GM12864 (cell line): ENCODE results near the gene TRABD2B.

Source experiments
- DNase-seq: peaks from one replicate; pipeline ENCODE4 v3.0.0-alpha.2; 2011; ENCODE audit warnings: low read depth
- H3K4me3 ChIP-seq: 2 replicates; pipeline ENCODE4 v1.5.1; 2011; ENCODE audit warnings: mild to moderate bottlenecking, low read depth, low read length, control low read depth
- TF ChIP-seq, protein P1 (sequence below): IDR thresholded peaks from 2 replicates; pipeline ENCODE4 v1.5.1; 2011; ENCODE audit warnings: low read depth, mild to moderate bottlenecking, moderate library complexity, low read length, control low read depth, inconsistent platforms; ENCODE audit errors: missing control alignments

TRABD2B gene

GRCh38 chr1:47842228-47842919, 154.8 kb downstream of the TRABD2B start:
- TF ChIP-seq, protein P1, sequence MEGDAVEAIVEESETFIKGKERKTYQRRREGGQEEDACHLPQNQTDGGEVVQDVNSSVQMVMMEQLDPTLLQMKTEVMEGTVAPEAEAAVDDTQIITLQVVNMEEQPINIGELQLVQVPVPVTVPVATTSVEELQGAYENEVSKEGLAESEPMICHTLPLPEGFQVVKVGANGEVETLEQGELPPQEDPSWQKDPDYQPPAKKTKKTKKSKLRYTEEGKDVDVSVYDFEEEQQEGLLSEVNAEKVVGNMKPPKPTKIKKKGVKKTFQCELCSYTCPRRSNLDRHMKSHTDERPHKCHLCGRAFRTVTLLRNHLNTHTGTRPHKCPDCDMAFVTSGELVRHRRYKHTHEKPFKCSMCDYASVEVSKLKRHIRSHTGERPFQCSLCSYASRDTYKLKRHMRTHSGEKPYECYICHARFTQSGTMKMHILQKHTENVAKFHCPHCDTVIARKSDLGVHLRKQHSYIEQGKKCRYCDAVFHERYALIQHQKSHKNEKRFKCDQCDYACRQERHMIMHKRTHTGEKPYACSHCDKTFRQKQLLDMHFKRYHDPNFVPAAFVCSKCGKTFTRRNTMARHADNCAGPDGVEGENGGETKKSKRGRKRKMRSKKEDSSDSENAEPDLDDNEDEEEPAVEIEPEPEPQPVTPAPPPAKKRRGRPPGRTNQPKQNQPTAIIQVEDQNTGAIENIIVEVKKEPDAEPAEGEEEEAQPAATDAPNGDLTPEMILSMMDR: no peak
- H3K4me3 ChIP-seq: no peak overlapping the region
- no peak for DNase-seq

DNA sequence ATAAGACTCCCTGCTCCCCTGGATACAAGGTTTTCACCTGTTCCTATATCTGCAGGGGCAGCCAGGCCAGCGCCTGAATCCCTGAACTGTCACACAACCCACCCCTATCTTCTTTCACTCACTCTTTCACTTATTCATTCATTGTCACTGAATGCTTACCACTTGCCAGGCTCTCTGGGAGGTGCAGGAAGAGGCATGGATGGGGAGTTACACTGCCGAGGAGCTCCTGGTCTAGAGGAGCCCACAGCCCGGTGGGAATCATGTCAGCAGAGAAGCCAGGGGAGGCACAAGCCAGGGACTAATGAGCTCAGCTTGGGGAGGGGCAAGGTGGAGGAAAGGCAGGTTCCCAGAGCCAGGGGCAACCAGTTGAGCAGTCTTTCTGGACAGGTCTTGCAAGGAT, 155.8 kb downstream of the TRABD2B start:
- no peak overlapping the region for H3K4me3 ChIP-seq
- TF ChIP-seq, protein P1: no peak
- no peak for DNase-seq

DNA sequence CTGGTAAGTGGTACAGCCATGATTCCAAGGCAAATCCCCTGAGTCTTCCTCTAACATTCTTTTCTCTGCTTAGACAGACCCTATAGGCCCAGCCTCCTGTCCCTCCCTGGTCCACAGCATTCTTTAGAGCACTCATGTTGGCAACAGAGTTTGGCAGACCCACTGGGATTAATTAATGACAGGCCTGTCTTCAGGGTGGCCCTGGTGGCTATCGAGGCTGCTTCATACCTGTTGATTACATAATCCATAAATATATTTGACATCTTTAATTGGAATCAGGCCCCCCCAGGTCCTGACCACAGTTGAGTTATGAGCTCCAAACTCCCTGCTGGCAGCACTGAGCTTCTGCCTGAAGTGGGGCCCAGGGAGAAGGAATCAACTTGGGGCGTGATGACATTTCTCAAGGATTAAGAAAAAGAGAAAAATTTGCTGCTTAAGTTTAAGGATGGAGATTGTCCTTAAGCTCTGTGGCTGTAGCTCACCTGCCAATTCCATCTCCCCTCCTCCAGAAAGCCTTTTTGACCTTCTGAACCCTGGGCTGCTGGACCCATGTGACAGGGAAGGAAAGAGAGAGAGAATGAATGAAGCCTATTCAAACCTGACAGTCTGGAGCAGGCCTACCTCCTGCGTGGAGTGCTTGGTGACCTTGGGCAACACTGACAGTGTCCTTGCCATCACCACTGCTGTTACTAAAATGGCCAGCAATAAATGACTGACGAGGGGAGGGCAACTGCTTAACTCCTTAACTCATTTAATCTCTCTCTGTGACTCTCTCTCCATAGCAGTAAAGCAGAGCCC, 156.6 kb downstream of the TRABD2B start:
- TF ChIP-seq, protein P1: no peak

GRCh38 chr1:47839433-47839760, 157.8 kb downstream of the TRABD2B start:
- no peak overlapping the region for H3K4me3 ChIP-seq
- DNase-seq: no peak
- TF ChIP-seq, protein P1: no peak

More for the DNA sequence above, 156.6 kb downstream of the TRABD2B start:
- no peak overlapping the region for H3K4me3 ChIP-seq
- DNase-seq: no peak

DNA sequence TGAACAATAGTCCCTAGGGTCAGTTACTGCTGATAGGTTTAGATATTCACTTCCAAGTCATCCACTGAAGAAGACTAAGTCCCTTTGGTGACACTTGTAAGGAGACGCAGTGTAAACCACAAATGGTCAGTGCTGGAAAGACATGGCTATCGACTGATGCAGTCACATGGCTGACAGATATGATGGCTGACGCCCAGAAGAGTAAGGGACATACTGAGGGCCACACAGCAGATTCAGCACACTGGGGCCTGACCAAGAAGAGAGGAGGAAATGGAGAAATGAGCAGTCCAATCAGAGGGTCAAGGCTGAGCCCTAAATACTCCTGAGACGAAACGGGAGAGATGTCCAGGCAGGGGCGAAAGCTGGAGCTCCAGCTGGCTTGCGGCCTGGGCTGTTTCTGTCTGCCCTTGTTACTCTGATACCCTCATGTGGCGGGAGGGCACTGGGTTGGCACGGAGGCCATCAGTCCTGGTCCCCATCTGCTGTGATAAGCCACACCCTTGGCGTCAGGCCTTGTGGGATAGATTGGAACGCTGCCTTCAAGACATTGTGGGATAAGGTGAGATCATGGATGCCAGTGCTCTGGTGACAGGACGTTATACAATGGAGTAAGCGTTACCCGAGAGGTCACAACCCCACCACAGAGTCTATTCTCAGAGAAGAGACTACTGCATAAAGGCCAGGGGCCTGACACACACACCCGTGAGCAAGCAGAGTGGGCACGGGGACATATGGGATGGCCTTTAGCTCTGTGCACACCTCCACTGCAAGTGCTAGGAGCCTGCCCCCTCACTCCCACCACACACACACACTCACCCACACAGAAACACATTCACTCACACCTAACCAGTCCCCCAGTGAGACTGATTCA, 158.4 kb downstream of the TRABD2B start:
- TF ChIP-seq, protein P1: no peak
- no peak overlapping the region for H3K4me3 ChIP-seq
- DNase-seq: no peak

- no peak for DNase-seq
- TF ChIP-seq, protein P1: no peak
- no peak overlapping the region for H3K4me3 ChIP-seq
These were observed 159.2 kb downstream of the TRABD2B start for GRCh38 chr1:47837866-47838561.
